Measurements from ENCODE around the gene QRSL1. TPM values are rescaled to one million over a fixed set of nuclear protein-coding genes. Genes with fewer than 3 reads are reported as not detected.

QRSL1 gene
- total and polyA plus RNA-seq, 2 of the 4 experiments (the other 2 are of a cell fraction), result 6.1 to 10.9 TPM

GRCh38 chr6:106619223-106619622, 10.2 kb upstream of the QRSL1 start:
- Histone ChIP-seq H2AK9ac (replicated peaks; ENCODE audit: low read depth, low read length, poor library complexity) (no peak overlapping the region), H3K27ac (ENCODE audit: insufficient read depth, low read length) (no peak overlapping the region), H2BK5ac (ENCODE audit: low read depth, low read length, poor library complexity, severe bottlenecking) (no peak overlapping the region), H2BK120ac (ENCODE audit: low read depth, low read length) (no peak overlapping the region), H3K4me3 (ENCODE audit: insufficient read depth, low read depth, low read length) (no peak overlapping the region), H4K5ac (ENCODE audit: low read depth, low read length) (no peak overlapping the region), H4K8ac (ENCODE audit: low read depth in 2 of 2, low read length in 2 of 2) (no peak overlapping the region), H3K9me3 (ENCODE audit: control insufficient read depth, insufficient read depth, low read length) (no peaks in the 10 kb centered on the region), H3K4me1 (ENCODE audit: control insufficient read depth, insufficient read depth, low read length) (no peaks in the 10 kb centered on the region), H3K18ac (ENCODE audit: low read depth, low read length) (no peak overlapping the region), H3K14ac (replicated peaks; ENCODE audit: low read depth, low read length) (no peak overlapping the region), H2AFZ (replicated peaks; ENCODE audit: low read length, poor library complexity) (no peak overlapping the region), H4K91ac (ENCODE audit: insufficient read depth, low read depth, low read length) (no peak overlapping the region), H3K79me1 (ENCODE audit: low read depth in 1 of 2, low read length in 2 of 2) (no peaks in the 10 kb centered on the region), H3K9me1 (ENCODE audit: insufficient read depth, low read length) (no peaks in the 10 kb centered on the region), H3K4ac (ENCODE audit: low read depth, low read length) (no peak overlapping the region), H3K56ac (ENCODE audit: extremely low read depth, insufficient read depth, low read length) (no peak overlapping the region), H3K23ac (ENCODE audit: low read depth, low read length) (no peak overlapping the region), H3K36me3 (ENCODE audit: control insufficient read depth, insufficient read depth, low read length) (peaks cover 4% of the 10 kb centered on the region; the same call in 1 of the 2 replicates), H3K27me3 (ENCODE audit: control insufficient read depth, insufficient read depth, low read length) (no peaks in the 10 kb centered on the region), H2BK20ac (ENCODE audit: low read depth, low read length) (no peak overlapping the region), H3K9ac (ENCODE audit: low read depth, low read length) (no peak overlapping the region), H3K4me2 (ENCODE audit: low read depth, low read length) (no peak overlapping the region), H4K20me1 (ENCODE audit: insufficient read depth, low read length) (no peaks in the 10 kb centered on the region), H2AK5ac (ENCODE audit: low read depth, low read length) (no peak overlapping the region), H2BK15ac (ENCODE audit: low read depth, low read length) (no peak overlapping the region)
- no CpG with 5 or more reads among the region's 1 CpG for WGBS, 2 experiments (ENCODE audit: extremely low coverage in 2 of 2, insufficient read length in 1 of 2)
- BruUV-seq (replicated peaks), result no TSS peak
- no peak for ATAC-seq (ENCODE audit: low read depth)
- ChIA-PET CTCF (no interaction called here), POLR2A (ENCODE audit: unreplicated experiment) (no interaction called here)
- dilution Hi-C loops (cut with HindIII; ENCODE audit: low sequenced_read_pairs, unreplicated experiment), result no loop called here
- DNase-seq, result no peak
- in situ Hi-C loops (cut with MboI; ENCODE audit: low sequenced_read_pairs), result no loop called here
- no peak for TF ChIP-seq BHLHE40 (IDR thresholded peaks at IDR 0.05; ENCODE audit: low read depth, low read length)
- TF ChIP-seq CTCF (conservative IDR thresholded peaks at IDR 0.05; ENCODE audit: low read depth, low read length), result no peak
- TF ChIP-seq MAFK (IDR thresholded peaks at IDR 0.05; ENCODE audit: low read depth, low read length), result no peak
- TF ChIP-seq NFE2L2 (IDR thresholded peaks at IDR 0.05; ENCODE audit: low read depth, low read length), result no peak
- no peak for TF ChIP-seq RFX5 (IDR thresholded peaks at IDR 0.05; ENCODE audit: low read depth, low read length)
- TF ChIP-seq SMC3 (IDR thresholded peaks at IDR 0.05; ENCODE audit: low read depth, low read length), result no peak
- no peak for TF ChIP-seq RAD21 (IDR thresholded peaks at IDR 0.05; ENCODE audit: low read length)
- TF ChIP-seq FOS (IDR thresholded peaks at IDR 0.05; ENCODE audit: low read depth, low read length), result no peak
- TF ChIP-seq RCOR1 (IDR thresholded peaks at IDR 0.05; ENCODE audit: insufficient replicate concordance, low read length), result no peak
- TF ChIP-seq USF2 (IDR thresholded peaks at IDR 0.05; ENCODE audit: low read depth, low read length), result no peak
- no peak for TF ChIP-seq CEBPB (IDR thresholded peaks at IDR 0.05; ENCODE audit: low read depth, low read length)
- no peak for TF ChIP-seq POLR2A (IDR thresholded peaks at IDR 0.05; ENCODE audit: low read depth, low read length)
- no peak for TF ChIP-seq MAZ (IDR thresholded peaks at IDR 0.05; ENCODE audit: borderline replicate concordance, low read depth, low read length)
- TF ChIP-seq ELK1 (IDR thresholded peaks at IDR 0.05; ENCODE audit: borderline replicate concordance, low read depth, low read length), result no peak
- TF ChIP-seq MXI1 (IDR thresholded peaks at IDR 0.05; ENCODE audit: borderline replicate concordance, low read depth, low read length), result no peak
- TF ChIP-seq CHD1 (IDR thresholded peaks at IDR 0.05; ENCODE audit: low read depth, low read length), result no peak
- intact Hi-C loops (cut with micrococcal nuclease), result no loop called here

Measured in IMR-90 (cell line).